BE2C (cell line): ENCODE measurements around the gene ARIH2.

Source experiments
- DNase-seq: peaks from one replicate; pipeline ENCODE4 v3.0.0-alpha.2; 2020
- H3K27me3 ChIP-seq: fragments of 250-450 bp; sonication (Bioruptor Pico); 2 replicates; pipeline ENCODE4 v1.5.1; 2020; ENCODE audit warnings: mild to moderate bottlenecking
- H3K36me3 ChIP-seq: fragments of 250-450 bp; sonication (Bioruptor Pico); 2 replicates; pipeline ENCODE4 v1.5.1; 2020; ENCODE audit warnings: mild to moderate bottlenecking
- H3K4me1 ChIP-seq: fragments of 250-450 bp; sonication (Bioruptor Pico); 2 replicates; pipeline ENCODE4 v1.5.1; 2020
- H3K4me3 ChIP-seq: 2 replicates; pipeline ENCODE4 v1.5.1; 2011; ENCODE audit warnings: low read depth, low read length
- H3K9me3 ChIP-seq: fragments of 250-450 bp; sonication (Bioruptor Pico); 2 replicates; pipeline ENCODE4 v1.5.1; 2020
- CTCF ChIP-seq: IDR thresholded peaks from 2 replicates; pipeline ENCODE4 v1.5.1; 2012; ENCODE audit warnings: mild to moderate bottlenecking, low read depth, low read length

ARIH2 gene

GRCh38 chr3:49017229-49017970 is 98.8 kb downstream of the ARIH2 start:
- DNase-seq = no peak
- Histone ChIP-seq H3K4me3 (peak overlapping the region; percentile 70), H3K36me3 (peaks cover 23% of the 10 kb centered on the region), H3K9me3 (no peaks in the 10 kb centered on the region), H3K4me1 (no peaks in the 10 kb centered on the region), H3K27me3 (no peaks in the 10 kb centered on the region)
- TF ChIP-seq CTCF = no peak

GRCh38 chr3:49017971-49018706 is 99.5 kb downstream of the ARIH2 start, which contains the start of gene DALRD3:
TSS of gene DALRD3 (minus strand) at chr3:49018580. CDS start at chr3:49018564, 16 bp downstream.
- H3K4me1 ChIP-seq = no peaks in the 10 kb centered on the region
- DNase-seq = peak; percentile 50
- TF ChIP-seq CTCF = no peak
- H3K4me3 ChIP-seq = peak within 1 kb of the TSS; percentile 70
- peaks cover 24% of the 10 kb centered on the region for H3K36me3 ChIP-seq
- H3K9me3 ChIP-seq = no peaks in the 10 kb centered on the region
- H3K27me3 ChIP-seq = no peaks in the 10 kb centered on the region

- Histone ChIP-seq H3K9me3 (no peaks in the 10 kb centered on the region), H3K4me1 (no peaks in the 10 kb centered on the region), H3K27me3 (no peaks in the 10 kb centered on the region), H3K4me3 (peak overlapping the region; percentile 70), H3K36me3 (peaks cover 20% of the 10 kb centered on the region)
- TF ChIP-seq CTCF = no peak
- DNase-seq = no peak
Measured at GRCh38 chr3:49018707-49019006, 100.0 kb downstream of the ARIH2 start.

GRCh38 chr3:49019941-49020329 is 101.3 kb downstream of the ARIH2 start:
- H3K27me3 ChIP-seq = no peaks in the 10 kb centered on the region
- DNase-seq = no peak
- H3K4me1 ChIP-seq = no peaks in the 10 kb centered on the region
- peaks cover 20% of the 10 kb centered on the region for H3K36me3 ChIP-seq
- H3K4me3 ChIP-seq = peak overlapping the region; percentile 84
- TF ChIP-seq CTCF = no peak
- no peaks in the 10 kb centered on the region for H3K9me3 ChIP-seq

- no peaks in the 10 kb centered on the region for H3K27me3 ChIP-seq
- no peaks in the 10 kb centered on the region for H3K4me1 ChIP-seq
- peaks cover 22% of the 10 kb centered on the region for H3K36me3 ChIP-seq
- H3K4me3 ChIP-seq = peak overlapping the region; percentile 84
- no peak for TF ChIP-seq CTCF
- no peaks in the 10 kb centered on the region for H3K9me3 ChIP-seq
- no peak for DNase-seq
Measured at GRCh38 chr3:49020330-49021212, 101.9 kb downstream of the ARIH2 start.
